Measurements from ENCODE around the gene LYST.
"Not testable (repeated sequence)": the region's sequence is repeated elsewhere in the genome, so short reads cannot be mapped to it uniquely, and the experiment has no call there.

Gene LYST

DNA sequence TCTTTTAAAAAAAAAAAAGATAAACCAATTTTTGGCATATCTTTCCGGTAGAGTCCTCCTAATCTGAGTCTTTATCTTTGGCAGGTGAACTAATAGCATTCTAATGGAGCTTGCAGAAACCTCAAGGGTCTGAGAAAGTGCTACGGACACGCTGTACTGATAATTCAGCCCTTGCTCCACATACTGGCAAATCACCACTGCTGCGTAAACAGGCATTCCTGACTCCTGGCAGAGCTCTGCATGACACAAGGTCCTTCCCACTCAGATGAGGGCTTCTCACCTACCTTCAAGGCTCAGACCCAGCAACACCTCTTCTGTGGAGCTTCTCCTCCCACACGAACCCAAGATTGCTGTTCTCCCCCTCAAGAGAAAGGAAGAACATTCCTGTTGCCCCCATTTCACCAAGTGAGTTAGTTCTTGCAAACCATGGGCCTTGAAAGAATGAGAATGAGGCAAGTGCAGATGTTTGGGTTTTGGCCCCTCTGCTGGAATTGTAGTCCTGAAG, 48.0 kb downstream of the LYST start:
- DNase-seq: no peak

- no peak for DNase-seq
Measured at GRCh38 chr1:235817101-235817728, 49.5 kb downstream of the LYST start.

- no peak for DNase-seq
Measured at GRCh38 chr1:235809688-235810397, 56.9 kb downstream of the LYST start.

DNA sequence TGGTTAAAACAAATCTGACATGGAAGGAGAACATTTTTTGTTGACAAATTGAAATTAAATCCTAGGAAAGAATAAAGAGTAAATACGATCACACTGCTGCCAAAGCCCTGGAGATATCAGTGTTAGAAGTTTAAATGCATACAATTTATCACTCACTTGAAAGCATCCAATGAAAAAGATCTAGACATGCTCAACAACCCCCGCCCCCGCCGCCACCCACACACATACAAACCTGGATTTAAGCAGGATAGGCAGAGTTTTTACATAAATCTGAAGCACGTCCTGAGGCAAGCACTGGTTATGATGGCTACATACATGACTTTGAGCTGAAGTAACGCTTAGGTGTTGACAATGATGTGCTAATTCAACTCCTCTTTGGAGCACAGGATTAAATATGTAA, 58.5 kb downstream of the LYST start:
- no peak for DNase-seq

DNA sequence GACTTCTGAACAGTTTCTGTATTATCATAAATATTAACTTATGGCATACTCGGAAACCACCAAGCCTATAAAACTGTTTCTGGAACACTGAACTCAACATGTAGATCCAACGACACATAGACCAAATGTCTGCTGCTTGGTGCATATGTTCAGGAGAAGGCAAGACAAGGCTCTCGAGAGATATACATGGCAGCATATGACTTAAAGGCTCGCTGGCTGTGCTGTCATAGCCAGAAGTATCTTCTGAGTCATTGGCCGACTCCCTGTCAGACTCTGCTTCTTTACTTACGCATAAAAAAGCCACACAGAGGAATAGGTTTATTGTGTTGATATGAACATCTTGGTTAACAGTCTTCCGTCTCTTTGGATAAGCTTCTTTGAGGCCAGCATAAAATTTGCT, 60.6 kb downstream of the LYST start:
- no peak for DNase-seq

GRCh38 chr1:235802573-235803346, 63.9 kb downstream of the LYST start:
- DNase-seq: no peak

DNA sequence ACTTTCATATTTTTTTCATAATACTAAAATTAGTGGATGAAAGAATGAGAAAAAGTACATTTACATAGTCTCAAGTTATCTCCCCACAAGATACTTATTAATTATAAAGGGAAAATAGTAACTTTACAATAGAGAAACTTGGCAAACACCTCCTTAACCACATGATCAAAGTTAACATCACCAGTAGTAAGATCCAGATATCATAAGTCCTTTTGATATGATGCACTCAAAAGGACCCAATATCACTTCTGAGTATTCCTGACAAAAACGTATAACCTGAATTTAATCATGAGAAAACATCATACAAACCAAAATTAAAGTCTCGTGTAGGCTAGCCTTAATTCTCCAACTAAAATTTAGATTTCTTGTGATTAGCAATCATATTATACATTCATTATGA, 67.4 kb downstream of the LYST start:
- DNase-seq: no peak

GRCh38 chr1:235791532-235792060, 75.1 kb downstream of the LYST start:
- DNase-seq: no peak

DNA sequence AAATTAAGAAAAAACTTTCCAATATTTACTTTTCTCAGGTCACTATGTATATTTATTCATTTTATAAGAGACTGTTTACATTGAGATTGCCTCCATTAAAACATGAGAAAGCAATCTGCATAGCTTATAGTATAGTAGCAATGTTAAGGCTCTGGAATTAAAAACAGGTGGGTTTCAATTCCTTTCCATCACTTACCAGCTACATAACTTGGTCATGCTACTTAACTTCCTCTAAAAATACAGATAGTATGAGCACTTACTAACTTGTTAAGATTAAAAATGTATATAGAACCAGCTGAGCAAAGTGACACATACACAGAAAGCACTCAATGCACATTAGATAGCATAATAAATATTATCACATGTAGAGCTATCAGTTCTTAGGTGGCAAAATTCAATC, 76.6 kb downstream of the LYST start:
- no peak for DNase-seq

DNA sequence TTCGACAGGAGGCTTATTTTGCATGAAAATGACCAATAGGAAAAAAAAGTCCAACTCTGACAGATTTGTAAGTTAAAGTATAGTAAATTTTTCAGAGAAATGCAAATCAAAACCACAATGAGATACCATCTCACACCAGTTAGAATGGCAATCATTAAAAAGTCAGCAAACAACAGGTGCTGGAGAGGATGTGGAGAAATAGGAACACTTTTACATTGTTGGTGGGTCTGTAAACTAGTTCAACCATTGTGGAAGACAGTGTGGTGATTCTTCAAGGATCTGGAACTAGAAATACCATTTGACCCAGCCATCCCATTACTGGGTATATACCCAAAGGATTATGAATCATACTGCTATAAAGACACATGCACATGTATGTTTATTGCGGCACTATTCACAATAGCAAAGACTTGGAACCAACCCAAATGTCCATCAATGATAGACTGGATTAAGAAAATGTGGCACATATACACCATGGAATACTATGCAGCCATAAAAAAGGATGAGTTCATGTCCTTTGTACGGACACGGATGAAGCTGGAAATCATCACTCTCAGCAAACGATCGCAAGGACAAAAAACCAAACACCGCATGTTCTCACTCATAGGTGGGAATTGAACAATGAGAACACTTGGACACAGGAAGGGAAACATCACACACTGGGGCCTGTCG, 80.3 kb downstream of the LYST start:
- not testable (repeated sequence) for DNase-seq

GRCh38 chr1:235784950-235785349, 81.8 kb downstream of the LYST start:
- no peak for DNase-seq

- DNase-seq: no peak
Measured at GRCh38 chr1:235783148-235783776, 83.4 kb downstream of the LYST start.

DNA sequence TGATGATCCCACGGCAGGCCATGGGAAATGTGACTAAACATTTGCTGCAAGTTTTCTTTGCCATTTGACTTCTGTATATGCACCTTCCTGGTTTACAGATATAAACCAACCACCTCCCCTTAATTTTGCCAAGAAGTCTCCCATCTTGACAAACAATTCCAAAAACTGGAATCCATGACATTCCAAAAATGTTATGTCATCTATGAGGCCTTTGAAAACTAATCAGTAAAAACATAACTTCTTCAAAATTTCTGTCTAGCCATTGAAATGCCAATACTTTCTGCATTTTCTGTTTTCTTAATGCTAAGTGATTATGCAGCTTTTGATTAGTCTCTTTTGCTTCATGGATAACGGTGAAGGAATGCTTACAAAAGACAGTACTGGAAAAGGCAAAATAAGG, 84.1 kb downstream of the LYST start:
- DNase-seq: no peak

GRCh38 chr1:235781807-235782206, 84.9 kb downstream of the LYST start:
- DNase-seq: no peak

DNA sequence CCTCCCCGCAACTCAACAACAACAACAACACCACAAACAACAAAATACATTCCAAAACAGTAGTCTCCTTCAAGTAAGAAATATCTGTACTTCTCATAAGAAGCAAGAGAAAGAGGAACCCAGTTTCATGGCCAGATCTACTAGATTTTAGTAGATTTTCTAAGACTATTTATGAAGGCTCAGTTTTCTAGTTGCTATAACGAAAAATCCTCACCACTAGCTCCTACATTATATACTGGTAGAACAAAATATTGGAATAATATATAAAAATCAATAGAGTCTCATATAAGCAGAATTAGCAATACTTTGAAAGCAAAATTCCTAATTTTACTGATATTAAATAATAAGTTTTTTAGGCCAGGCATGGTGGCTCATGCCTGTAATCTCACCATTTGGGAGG, 86.9 kb downstream of the LYST start:
- no peak for DNase-seq

DNA sequence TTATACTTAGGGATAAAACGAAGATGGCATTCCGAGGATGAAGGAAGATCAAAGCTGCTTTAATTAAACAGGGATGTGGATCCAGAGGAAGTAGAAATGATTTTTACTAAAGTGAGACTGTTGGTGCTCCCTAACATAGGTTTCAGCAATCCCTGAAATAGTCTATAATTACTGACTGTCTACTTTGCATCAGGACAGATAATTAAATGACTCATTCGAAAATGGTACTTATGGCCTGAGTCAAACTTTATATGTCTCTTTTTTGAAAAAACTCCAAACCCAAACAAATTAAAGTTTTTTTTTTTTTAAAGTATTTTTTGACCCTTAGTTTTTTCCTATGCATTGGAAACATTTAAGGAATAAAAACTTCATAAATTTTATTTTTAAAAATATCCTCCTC, 90.3 kb downstream of the LYST start:
- no peak for DNase-seq

GRCh38 chr1:235775246-235775860, 91.4 kb downstream of the LYST start:
- no peak for DNase-seq

GRCh38 chr1:235767795-235768194, 98.9 kb downstream of the LYST start:
- DNase-seq: no peak

- DNase-seq: no peak
Measured at GRCh38 chr1:235766794-235767285, 99.9 kb downstream of the LYST start.

- no peak for DNase-seq
Measured at GRCh38 chr1:235763962-235764361, 102.7 kb downstream of the LYST start.

DNA sequence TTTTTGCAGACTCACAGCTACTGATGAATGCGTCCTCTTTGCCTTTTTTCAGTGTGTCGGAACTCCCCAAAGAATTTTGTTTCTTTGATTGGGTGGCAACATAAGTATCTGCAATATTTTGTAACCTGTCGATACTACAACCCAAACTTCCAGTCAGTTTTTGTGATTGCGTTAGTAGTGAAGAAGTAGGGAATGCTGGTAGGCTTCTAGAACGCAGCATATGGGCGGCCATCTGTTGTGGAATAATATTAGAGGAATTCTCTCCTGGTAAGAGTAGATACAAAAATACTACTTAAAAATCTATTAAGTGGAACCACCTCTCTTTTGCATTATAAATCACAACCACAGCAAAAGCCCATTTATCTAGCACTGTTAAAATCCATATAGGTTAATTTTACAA, 107.4 kb downstream of the LYST start:
- no peak for DNase-seq

- DNase-seq: no peak
Measured at GRCh38 chr1:235758931-235759330, 107.8 kb downstream of the LYST start.
